ENCODE measurements around the gene ST6GALNAC5.

ST6GALNAC5 gene

DNA sequence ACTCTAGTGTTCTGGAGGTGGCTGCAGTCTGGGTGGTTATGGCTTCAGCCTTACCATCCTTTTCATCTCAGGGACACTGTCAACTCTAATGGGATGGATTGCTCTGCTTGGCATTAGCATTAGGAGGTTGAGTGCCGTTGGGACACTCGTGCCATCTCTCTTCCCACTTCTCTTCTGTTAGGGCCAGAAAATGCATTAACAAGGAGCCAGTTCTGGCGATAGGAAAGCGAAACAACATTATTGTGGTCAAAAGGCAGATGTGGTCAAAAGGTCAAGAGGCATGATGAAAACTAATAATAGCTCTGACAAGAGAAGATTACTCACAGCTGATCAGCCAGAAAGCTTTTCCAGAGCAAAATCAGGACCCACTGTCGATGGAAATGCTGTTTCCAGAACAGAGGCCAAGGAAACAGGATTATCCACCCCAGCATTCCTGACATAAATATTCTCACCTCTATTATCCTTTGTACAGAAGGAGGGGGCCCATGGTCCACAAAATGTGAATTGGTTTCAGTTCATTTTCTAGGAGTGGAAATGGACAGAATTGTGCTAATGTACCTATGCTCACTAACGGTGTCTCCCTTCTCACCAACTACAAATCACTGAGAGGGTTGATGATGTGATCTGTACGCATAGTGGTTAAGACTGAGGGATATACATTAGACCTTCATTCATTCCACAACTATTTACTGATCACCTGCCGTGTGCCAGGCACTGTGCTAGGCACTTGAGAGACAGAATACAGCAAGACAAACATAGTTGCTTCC is 72.0 kb downstream of the ST6GALNAC5 start:
- TF ChIP-seq FOXP2 (optimal IDR thresholded peaks at IDR 0.05; ENCODE audit: borderline replicate concordance, extremely low read depth, extremely low read length, insufficient read depth) = no peak
- TF ChIP-seq TAF1 (IDR thresholded peaks at IDR 0.05; ENCODE audit: borderline replicate concordance, insufficient read depth, low read length) = no peak
- no peak for TF ChIP-seq POLR2AphosphoS5 (IDR thresholded peaks at IDR 0.05; ENCODE audit: low read depth, low read length)
- TF ChIP-seq, protein P1, sequence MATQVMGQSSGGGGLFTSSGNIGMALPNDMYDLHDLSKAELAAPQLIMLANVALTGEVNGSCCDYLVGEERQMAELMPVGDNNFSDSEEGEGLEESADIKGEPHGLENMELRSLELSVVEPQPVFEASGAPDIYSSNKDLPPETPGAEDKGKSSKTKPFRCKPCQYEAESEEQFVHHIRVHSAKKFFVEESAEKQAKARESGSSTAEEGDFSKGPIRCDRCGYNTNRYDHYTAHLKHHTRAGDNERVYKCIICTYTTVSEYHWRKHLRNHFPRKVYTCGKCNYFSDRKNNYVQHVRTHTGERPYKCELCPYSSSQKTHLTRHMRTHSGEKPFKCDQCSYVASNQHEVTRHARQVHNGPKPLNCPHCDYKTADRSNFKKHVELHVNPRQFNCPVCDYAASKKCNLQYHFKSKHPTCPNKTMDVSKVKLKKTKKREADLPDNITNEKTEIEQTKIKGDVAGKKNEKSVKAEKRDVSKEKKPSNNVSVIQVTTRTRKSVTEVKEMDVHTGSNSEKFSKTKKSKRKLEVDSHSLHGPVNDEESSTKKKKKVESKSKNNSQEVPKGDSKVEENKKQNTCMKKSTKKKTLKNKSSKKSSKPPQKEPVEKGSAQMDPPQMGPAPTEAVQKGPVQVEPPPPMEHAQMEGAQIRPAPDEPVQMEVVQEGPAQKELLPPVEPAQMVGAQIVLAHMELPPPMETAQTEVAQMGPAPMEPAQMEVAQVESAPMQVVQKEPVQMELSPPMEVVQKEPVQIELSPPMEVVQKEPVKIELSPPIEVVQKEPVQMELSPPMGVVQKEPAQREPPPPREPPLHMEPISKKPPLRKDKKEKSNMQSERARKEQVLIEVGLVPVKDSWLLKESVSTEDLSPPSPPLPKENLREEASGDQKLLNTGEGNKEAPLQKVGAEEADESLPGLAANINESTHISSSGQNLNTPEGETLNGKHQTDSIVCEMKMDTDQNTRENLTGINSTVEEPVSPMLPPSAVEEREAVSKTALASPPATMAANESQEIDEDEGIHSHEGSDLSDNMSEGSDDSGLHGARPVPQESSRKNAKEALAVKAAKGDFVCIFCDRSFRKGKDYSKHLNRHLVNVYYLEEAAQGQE (IDR thresholded peaks at IDR 0.05; ENCODE audit: insufficient read depth in 1 of 2, low read depth in 2 of 2, low read length in 2 of 2) = no peak
- TF ChIP-seq SIN3A (IDR thresholded peaks at IDR 0.05; ENCODE audit: borderline replicate concordance, insufficient read depth, low read length) = no peak

DNA sequence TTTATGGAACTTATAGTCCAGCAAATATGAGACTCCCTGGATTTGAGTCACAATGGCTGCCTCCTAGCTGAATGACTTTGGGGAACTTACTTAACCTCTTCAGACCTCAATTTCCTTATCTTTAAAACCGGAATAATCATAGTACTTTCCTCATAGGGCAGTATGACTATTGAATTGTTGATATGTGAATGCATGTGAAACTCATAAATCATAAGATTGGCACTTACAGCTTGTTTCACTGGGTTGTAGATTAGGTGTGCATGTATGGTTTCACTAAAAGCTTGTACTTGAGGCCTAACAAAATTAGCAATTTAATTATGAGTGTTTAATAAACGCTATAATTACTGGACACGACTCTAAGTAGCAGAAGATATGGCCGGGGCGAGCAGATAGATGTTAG is 72.5 kb downstream of the ST6GALNAC5 start:
- TF ChIP-seq FOXP2 (optimal IDR thresholded peaks at IDR 0.05; ENCODE audit: borderline replicate concordance, extremely low read depth, extremely low read length, insufficient read depth) (no peak), SIN3A (IDR thresholded peaks at IDR 0.05; ENCODE audit: borderline replicate concordance, insufficient read depth, low read length) (no peak), TAF1 (IDR thresholded peaks at IDR 0.05; ENCODE audit: borderline replicate concordance, insufficient read depth, low read length) (no peak), POLR2AphosphoS5 (IDR thresholded peaks at IDR 0.05; ENCODE audit: low read depth, low read length) (no peak)
- TF ChIP-seq, protein P1 (IDR thresholded peaks at IDR 0.05; ENCODE audit: insufficient read depth in 1 of 2, low read depth in 2 of 2, low read length in 2 of 2) = no peak

DNA sequence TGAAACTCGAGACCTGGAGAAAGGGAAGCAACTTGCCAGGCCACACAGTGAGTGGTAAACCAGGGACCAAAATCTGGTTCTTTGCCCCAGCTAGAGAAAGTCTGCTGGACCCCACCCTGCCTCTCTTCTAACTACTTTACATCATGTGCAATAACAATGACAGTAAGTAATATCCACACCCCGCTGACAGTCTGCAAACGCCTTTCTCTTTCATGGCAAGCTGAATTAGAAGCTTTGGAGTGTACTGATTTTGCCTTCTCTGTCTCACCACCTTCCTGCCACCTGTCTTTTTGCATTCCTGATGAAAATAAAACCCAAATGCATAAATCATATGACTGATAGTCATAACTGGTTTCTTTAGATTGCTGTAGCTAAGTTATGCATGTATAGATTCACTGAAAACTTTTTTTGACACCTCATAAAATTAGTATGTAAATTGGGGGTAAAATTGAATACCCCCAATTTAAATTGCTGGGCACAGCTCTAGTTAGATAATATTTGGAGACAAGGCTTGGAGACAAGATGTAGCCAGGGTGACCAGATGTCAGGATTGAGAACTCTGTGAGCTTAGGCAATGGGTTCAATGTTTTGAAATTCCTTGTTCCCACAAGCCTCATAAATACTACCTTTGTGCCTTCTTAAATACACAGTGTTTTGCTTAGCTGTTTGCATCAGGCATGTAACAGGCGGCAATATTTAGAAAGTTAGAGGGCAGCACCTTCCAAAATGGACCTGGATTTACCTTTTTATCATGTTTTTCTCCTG is 73.5 kb downstream of the ST6GALNAC5 start:
- TF ChIP-seq, protein P1 (IDR thresholded peaks at IDR 0.05; ENCODE audit: insufficient read depth in 1 of 2, low read depth in 2 of 2, low read length in 2 of 2) = no peak
- TF ChIP-seq FOXP2 (optimal IDR thresholded peaks at IDR 0.05; ENCODE audit: borderline replicate concordance, extremely low read depth, extremely low read length, insufficient read depth) = no peak
- no peak for TF ChIP-seq TAF1 (IDR thresholded peaks at IDR 0.05; ENCODE audit: borderline replicate concordance, insufficient read depth, low read length)
- TF ChIP-seq SIN3A (IDR thresholded peaks at IDR 0.05; ENCODE audit: borderline replicate concordance, insufficient read depth, low read length) = no peak
- no peak for TF ChIP-seq POLR2AphosphoS5 (IDR thresholded peaks at IDR 0.05; ENCODE audit: low read depth, low read length)

DNA sequence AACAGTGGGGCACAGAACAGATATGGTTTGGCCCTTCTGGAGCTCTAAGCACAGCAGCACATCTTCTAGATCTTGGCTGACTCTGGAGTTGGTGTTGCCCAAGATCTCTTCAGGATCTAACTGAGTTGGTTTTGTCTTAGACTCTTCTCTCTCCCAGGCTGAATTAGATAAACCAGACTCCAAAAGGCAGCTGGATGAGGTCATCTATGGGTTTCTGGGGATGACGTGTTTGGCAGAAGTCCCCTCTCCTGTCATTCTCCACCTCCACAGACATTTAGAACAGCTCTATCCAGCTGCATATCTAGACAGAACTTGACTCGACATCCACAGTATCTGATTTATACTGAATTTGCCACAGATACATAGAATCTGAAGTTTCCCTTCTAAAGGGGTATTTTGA is 75.3 kb downstream of the ST6GALNAC5 start:
- TF ChIP-seq POLR2AphosphoS5 (IDR thresholded peaks at IDR 0.05; ENCODE audit: low read depth, low read length) = no peak
- TF ChIP-seq TAF1 (IDR thresholded peaks at IDR 0.05; ENCODE audit: borderline replicate concordance, insufficient read depth, low read length) = no peak
- TF ChIP-seq FOXP2 (optimal IDR thresholded peaks at IDR 0.05; ENCODE audit: borderline replicate concordance, extremely low read depth, extremely low read length, insufficient read depth) = no peak
- TF ChIP-seq, protein P1 (IDR thresholded peaks at IDR 0.05; ENCODE audit: insufficient read depth in 1 of 2, low read depth in 2 of 2, low read length in 2 of 2) = no peak
- no peak for TF ChIP-seq SIN3A (IDR thresholded peaks at IDR 0.05; ENCODE audit: borderline replicate concordance, insufficient read depth, low read length)
